Small intestine (tissue), 7 donors: ENCODE results near the gene ZNF451. TPM values are rescaled to one million over a fixed set of nuclear protein-coding genes. Genes with fewer than 3 reads are reported as not detected.

Source experiments
- DNase-seq, 2 donors: peaks; one replicate each; pipeline versions ENCODE4 v3.0.0 to v3.0.0-alpha.2; 2013
- FAIRE-seq: peaks from 2 replicates; lab custom pipeline; 2012; peaks lifted over from hg19 to GRCh38; lab: Jason Lieb, UNC
- H3K27ac ChIP-seq, 3 donors: one replicate each; pipeline ENCODE4 v1.5.1; 2013; ENCODE audit warnings: low read length in 2 of 3, mild to moderate bottlenecking in 2 of 3, control low read depth in 1 of 3, inconsistent platforms in 1 of 3, low read depth in 1 of 3, moderate library complexity in 1 of 3
- H3K27me3 ChIP-seq, 3 donors: one replicate each; pipeline ENCODE4 v1.6.1; 2013; ENCODE audit warnings: low read length in 3 of 3, inconsistent platforms in 1 of 3; ENCODE audit not compliant: control insufficient read depth in 3 of 3, insufficient read depth in 3 of 3
- H3K36me3 ChIP-seq, 3 donors: one replicate each; pipeline ENCODE4 v1.6.1; 2013; ENCODE audit warnings: low read length in 3 of 3, inconsistent platforms in 1 of 3, low read depth in 1 of 3, mild to moderate bottlenecking in 1 of 3, moderate library complexity in 1 of 3; ENCODE audit not compliant: control insufficient read depth in 3 of 3, insufficient read depth in 2 of 3
- H3K4me1 ChIP-seq, 3 donors: one replicate each; pipeline ENCODE4 v1.6.1; 2013; ENCODE audit warnings: low read length in 2 of 3, inconsistent platforms in 1 of 3, low read depth in 1 of 3, mild to moderate bottlenecking in 1 of 3, moderate library complexity in 1 of 3; ENCODE audit not compliant: control insufficient read depth in 3 of 3, insufficient read depth in 2 of 3
- H3K4me3 ChIP-seq, 3 donors: one replicate each; pipeline ENCODE4 v1.5.1; 2013; ENCODE audit warnings: low read length in 3 of 3, control low read depth in 1 of 3, inconsistent platforms in 1 of 3, low read depth in 1 of 3, mild to moderate bottlenecking in 1 of 3, moderate library complexity in 1 of 3
- H3K9me3 ChIP-seq, 2 donors: one replicate each; pipeline ENCODE4 v1.6.1; 2013; ENCODE audit warnings: low read depth in 1 of 2, low read length in 1 of 2; ENCODE audit not compliant: control insufficient read depth in 2 of 2, insufficient read depth in 1 of 2
- WGBS, 3 donors: extraction: QIAGEN DNeasy Blood & Tissue Kit; methylation state at CpG; one replicate each; pipeline ENCODE4 v1.1.7; 2013; 5-methylcytosine and 5-hydroxymethylcytosine counted together
- polyA plus RNA-seq, 4 donors: library from polyadenylated mRNA; stranded (reverse) in 3 of 4; unstranded in 1 of 4; fragments of 200-250 nt in 3 of 4; fragments of 120-200 nt in 1 of 4; gene quantifications; one replicate each; pipeline versions ENCODE4 v1.2.1 to v1.2.3, GENCODE V29; 2013
- donor health status: healthy with polysubstance abuse.
- donor health status: control.
- donor health status: control.
- donor health status: Bipolar disorder and iron deficiency.
- donor health status: healthy.

Gene ZNF451
- polyA plus RNA-seq, 4 donors: 7.3 to 27.7 (median 8.5) TPM

- Histone ChIP-seq H3K9me3 (no peaks in the 10 kb centered on the region), H3K36me3 (peaks cover 13 to 22% (median 17%) of the 10 kb centered on the region in 3 donors), H3K4me3 (no peak overlapping the region), H3K4me1 (no peaks in the 10 kb centered on the region), H3K27ac (no peak overlapping the region), H3K27me3 (no peaks in the 10 kb centered on the region)
- WGBS, 3 donors: 78 to 82% (median 80%) methylated on average over 1 of the region's 1 CpG
- FAIRE-seq: no peak
- no peak for DNase-seq
Measured at GRCh38 chr6:57097596-57097995, 7.6 kb downstream of the ZNF451 start.

GRCh38 chr6:57102976-57103375 lies 13.0 kb downstream of the ZNF451 start:
- 94 to 97% (median 96%) methylated on average over 3 of the region's 3 CpGs for WGBS, 3 donors
- FAIRE-seq: no peak

DNA sequence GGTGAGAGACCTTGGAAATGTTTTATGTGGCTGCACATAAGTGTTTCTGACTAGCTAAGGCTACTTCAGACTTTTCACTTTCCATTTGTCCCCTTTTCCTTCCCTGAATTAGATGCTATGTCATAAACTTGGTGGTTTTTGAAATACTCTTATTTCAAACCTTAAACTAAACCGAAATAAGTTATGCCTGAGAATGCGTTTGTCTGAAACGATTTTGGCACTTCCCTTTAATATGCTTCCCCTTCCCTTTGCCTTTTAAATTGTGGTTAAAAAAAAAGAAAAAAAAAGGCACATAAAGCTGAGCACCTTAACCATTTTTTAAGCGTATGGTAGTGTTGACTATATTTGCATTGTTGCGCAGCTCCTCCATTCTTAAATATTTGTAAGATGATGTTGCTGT lies 14.3 kb downstream of the ZNF451 start:
- H3K27me3 ChIP-seq: no peaks in the 10 kb centered on the region
- H3K27ac ChIP-seq: no peak overlapping the region
- FAIRE-seq (no peak), DNase-seq (no peak)
- H3K36me3 ChIP-seq: peaks cover 12 to 13% (median 13%) of the 10 kb centered on the region in 3 donors
- H3K4me1 ChIP-seq: no peaks in the 10 kb centered on the region
- H3K9me3 ChIP-seq: no peaks in the 10 kb centered on the region
- H3K4me3 ChIP-seq: no peak overlapping the region
- 83 to 94% (median 88%) methylated on average over 5 of the region's 5 CpGs for WGBS, 3 donors

More at GRCh38 chr6:57102976-57103375, 13.0 kb downstream of the ZNF451 start:
- Histone ChIP-seq H3K27me3 (no peaks in the 10 kb centered on the region), H3K4me3 (no peak overlapping the region), H3K36me3 (peaks cover 12 to 18% (median 13%) of the 10 kb centered on the region in 3 donors), H3K27ac (no peak overlapping the region), H3K4me1 (no peaks in the 10 kb centered on the region), H3K9me3 (no peaks in the 10 kb centered on the region)
- no peak for DNase-seq

GRCh38 chr6:57106990-57107389 lies 17.0 kb downstream of the ZNF451 start:
- FAIRE-seq (no peak), DNase-seq (peak in 1 of 2 donors; percentile 7)
- WGBS, 3 donors: 75 to 88% (median 83%) methylated on average over 1 of the region's 1 CpG
- H3K4me3 ChIP-seq: no peak overlapping the region
- no peak overlapping the region for H3K27ac ChIP-seq
- H3K27me3 ChIP-seq: no peaks in the 10 kb centered on the region
- H3K4me1 ChIP-seq: no peaks in the 10 kb centered on the region
- no peaks in the 10 kb centered on the region for H3K9me3 ChIP-seq
- H3K36me3 ChIP-seq: peaks cover 0 to 1% (median 0%) of the 10 kb centered on the region in 3 donors

GRCh38 chr6:57108691-57109090 lies 18.7 kb downstream of the ZNF451 start:
- no peak for DNase-seq
- WGBS, 3 donors: 67 to 91% (median 78%) methylated on average over 1 of the region's 1 CpG
- H3K36me3 ChIP-seq: peaks cover 0 to 1% (median 0%) of the 10 kb centered on the region in 3 donors
- no peaks in the 10 kb centered on the region for H3K27me3 ChIP-seq
- H3K4me3 ChIP-seq: no peak overlapping the region
- FAIRE-seq: no peak
- H3K27ac ChIP-seq: no peak overlapping the region
- no peaks in the 10 kb centered on the region for H3K4me1 ChIP-seq
- no peaks in the 10 kb centered on the region for H3K9me3 ChIP-seq

GRCh38 chr6:57109880-57110279 lies 19.9 kb downstream of the ZNF451 start:
- no peak for DNase-seq
- no peak for FAIRE-seq

GRCh38 chr6:57113105-57113504 lies 23.1 kb downstream of the ZNF451 start:
- H3K27ac ChIP-seq: no peak overlapping the region
- DNase-seq: no peak
- H3K27me3 ChIP-seq: no peaks in the 10 kb centered on the region
- peaks cover 0 to 3% (median 0%) of the 10 kb centered on the region in 3 donors for H3K36me3 ChIP-seq
- no peaks in the 10 kb centered on the region for H3K4me1 ChIP-seq
- no peaks in the 10 kb centered on the region for H3K9me3 ChIP-seq
- WGBS, 3 donors: 96 to 99% (median 98%) methylated on average over 6 of the region's 6 CpGs
- no peak overlapping the region for H3K4me3 ChIP-seq
- no peak for FAIRE-seq

More at GRCh38 chr6:57109880-57110279, 19.9 kb downstream of the ZNF451 start:
- H3K4me1 ChIP-seq: no peaks in the 10 kb centered on the region
- H3K27ac ChIP-seq: no peak overlapping the region
- H3K9me3 ChIP-seq: no peaks in the 10 kb centered on the region
- no peak overlapping the region for H3K4me3 ChIP-seq
- H3K36me3 ChIP-seq: peaks cover 0 to 1% (median 1%) of the 10 kb centered on the region in 3 donors
- H3K27me3 ChIP-seq: no peaks in the 10 kb centered on the region

DNA sequence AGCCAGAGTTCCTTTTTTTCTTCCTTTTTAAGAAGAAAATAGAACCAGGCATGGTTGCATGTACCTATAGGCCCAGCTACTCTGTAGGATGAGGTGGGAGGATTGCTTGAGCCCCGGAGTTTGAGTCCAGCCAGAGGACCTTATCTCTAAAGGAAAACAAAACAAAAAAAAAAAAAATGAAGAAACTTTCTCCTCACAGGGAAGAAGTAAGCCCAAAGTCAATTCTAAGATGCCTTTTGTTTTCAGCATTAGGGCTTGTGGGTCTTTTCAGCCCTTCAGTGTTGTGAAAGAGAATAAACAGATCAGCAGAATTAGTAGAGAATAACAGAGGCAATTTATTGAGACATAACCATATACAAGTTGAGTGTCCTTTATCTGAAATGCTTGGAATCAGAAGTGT lies 26.8 kb downstream of the ZNF451 start:
- DNase-seq (no peak), FAIRE-seq (no peak)
- Histone ChIP-seq H3K9me3 (no peaks in the 10 kb centered on the region), H3K36me3 (peaks cover 0 to 6% (median 0%) of the 10 kb centered on the region in 3 donors), H3K4me1 (no peaks in the 10 kb centered on the region), H3K27ac (no peak overlapping the region), H3K27me3 (no peaks in the 10 kb centered on the region), H3K4me3 (no peak overlapping the region)
- 21 to 46% (median 31%) methylated on average over 1 of the region's 1 CpG for WGBS, 3 donors

DNA sequence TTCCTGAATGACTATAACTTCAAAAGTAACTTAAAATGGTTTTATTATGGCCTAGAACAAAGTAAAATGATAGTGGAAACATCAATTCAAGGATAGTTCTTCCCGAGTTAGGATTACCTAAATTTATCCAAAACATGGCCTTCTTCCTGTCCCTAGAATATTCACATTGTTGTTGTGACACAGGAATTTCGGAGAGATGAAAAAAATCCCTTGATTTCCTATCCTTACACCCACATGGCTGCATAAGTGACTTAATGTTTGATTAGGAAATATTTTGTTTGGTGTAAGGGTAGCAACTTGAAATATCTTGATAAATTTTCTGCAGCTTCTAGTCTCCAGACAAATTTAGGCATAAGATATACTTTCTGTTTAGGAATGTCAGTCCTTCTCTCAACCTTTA lies 27.8 kb downstream of the ZNF451 start:
- WGBS, 3 donors: 83 to 91% (median 84%) methylated on average over 2 of the region's 2 CpGs
- no peak for DNase-seq
- Histone ChIP-seq H3K9me3 (peaks cover 0 to under 1% of the 10 kb centered on the region in 2 donors), H3K27ac (no peak overlapping the region), H3K4me3 (no peak overlapping the region), H3K36me3 (peaks cover 0 to 7% (median 0%) of the 10 kb centered on the region in 3 donors), H3K4me1 (no peaks in the 10 kb centered on the region), H3K27me3 (no peaks in the 10 kb centered on the region)
- no peak for FAIRE-seq
